GM19351 (cell line): ENCODE measurements around the gene PEX5L.

Experiments used
- ATAC-seq: cut with Tn5 transposase; IDR thresholded peaks from one replicate; pipeline ENCODE4 v1.9.1; 2021; ENCODE audit warnings: mild to moderate bottlenecking, moderate library complexity; ENCODE audit not compliant: unreplicated experiment

The PEX5L gene

GRCh38 chr3:179907784-179908482 is 128.8 kb downstream of the PEX5L start:
- no peak for ATAC-seq

GRCh38 chr3:179902061-179902460 is 134.7 kb downstream of the PEX5L start:
- no peak for ATAC-seq

- peak; percentile 97 for ATAC-seq
These were observed 138.7 kb downstream of the PEX5L start for GRCh38 chr3:179898024-179898423.

GRCh38 chr3:179897231-179897630 is 139.5 kb downstream of the PEX5L start:
- no peak for ATAC-seq

- ATAC-seq = no peak
These were observed 140.2 kb downstream of the PEX5L start for GRCh38 chr3:179896507-179896906.

GRCh38 chr3:179895330-179895729 is 141.4 kb downstream of the PEX5L start:
- ATAC-seq = no peak

- no peak for ATAC-seq
These were observed 149.3 kb downstream of the PEX5L start for GRCh38 chr3:179887295-179887943.

- ATAC-seq = no peak
These were observed 150.8 kb downstream of the PEX5L start for GRCh38 chr3:179885950-179886349.

GRCh38 chr3:179884136-179884535 is 152.6 kb downstream of the PEX5L start:
- ATAC-seq = no peak

- peak; percentile 76 for ATAC-seq
These were observed 154.4 kb downstream of the PEX5L start for GRCh38 chr3:179882292-179882691.

GRCh38 chr3:179881791-179882190 is 154.9 kb downstream of the PEX5L start:
- no peak for ATAC-seq

- ATAC-seq = no peak
These were observed 155.9 kb downstream of the PEX5L start for GRCh38 chr3:179880868-179881267.

- ATAC-seq = no peak
These were observed 160.3 kb downstream of the PEX5L start for GRCh38 chr3:179876440-179876839.

GRCh38 chr3:179872842-179873241 is 163.9 kb downstream of the PEX5L start:
- no peak for ATAC-seq

GRCh38 chr3:179871782-179872181 is 165.0 kb downstream of the PEX5L start:
- ATAC-seq = peak; percentile 49

GRCh38 chr3:179868715-179869114 is 168.0 kb downstream of the PEX5L start:
- ATAC-seq = no peak

GRCh38 chr3:179867961-179868360 is 168.8 kb downstream of the PEX5L start:
- no peak for ATAC-seq

- no peak for ATAC-seq
These were observed 170.8 kb downstream of the PEX5L start for GRCh38 chr3:179865861-179866505.

- ATAC-seq = no peak
These were observed 174.8 kb downstream of the PEX5L start for GRCh38 chr3:179861953-179862352.

- ATAC-seq = no peak
These were observed 175.4 kb downstream of the PEX5L start for GRCh38 chr3:179861292-179861691.

GRCh38 chr3:179860275-179861107 is 176.2 kb downstream of the PEX5L start:
- ATAC-seq = no peak
